Ishikawa (cell line): ENCODE measurements around the gene ZXDA.
"Not testable (repeated sequence)": the region's sequence is repeated elsewhere in the genome, so short reads cannot be mapped to it uniquely, and the experiment has no call there.

Experiments
- CEBPB ChIP-seq: IDR thresholded peaks from 2 replicates; pipeline ENCODE4 v1.6.1; 2012
- CREB1 ChIP-seq: IDR thresholded peaks from 2 replicates; pipeline ENCODE4 v1.6.1; 2012; ENCODE audit warnings: low read depth
- EGR1 ChIP-seq: IDR thresholded peaks from 2 replicates; pipeline ENCODE4 v1.6.1; 2012
- EP300 ChIP-seq: IDR thresholded peaks from 2 replicates; pipeline ENCODE4 v1.6.1; 2012; ENCODE audit warnings: borderline replicate concordance
- FOXM1 ChIP-seq: IDR thresholded peaks from 2 replicates; pipeline ENCODE4 v1.6.1; 2012; ENCODE audit warnings: low read depth, borderline replicate concordance
- MAX ChIP-seq: IDR thresholded peaks from 2 replicates; pipeline ENCODE4 v1.6.1; 2012
- NFIC ChIP-seq: IDR thresholded peaks from 2 replicates; pipeline ENCODE4 v1.6.1; 2012
- RAD21 ChIP-seq: IDR thresholded peaks from 2 replicates; pipeline ENCODE4 v1.6.1; 2012; ENCODE audit warnings: low read depth
- REST ChIP-seq: IDR thresholded peaks from 2 replicates; pipeline ENCODE4 v1.6.1; 2012; ENCODE audit warnings: low read depth, mild to moderate bottlenecking
- TAF1 ChIP-seq: IDR thresholded peaks from 2 replicates; pipeline ENCODE4 v1.6.1; 2012; ENCODE audit warnings: low read depth, mild to moderate bottlenecking
- TCF12 ChIP-seq: IDR thresholded peaks from 2 replicates; pipeline ENCODE4 v1.6.1; 2012; ENCODE audit warnings: low read depth
- TEAD4 ChIP-seq: IDR thresholded peaks from 2 replicates; pipeline ENCODE4 v1.6.1; 2012
- USF1 ChIP-seq: IDR thresholded peaks from 2 replicates; pipeline ENCODE4 v1.6.1; 2012
- YY1 ChIP-seq: IDR thresholded peaks from 2 replicates; pipeline ENCODE4 v1.6.1; 2012; ENCODE audit warnings: low read depth
- ZBTB7A ChIP-seq: IDR thresholded peaks from 2 replicates; pipeline ENCODE4 v1.6.1; 2012; ENCODE audit warnings: low read depth

ZXDA gene

GRCh38 chrX:57910287-57910912 is at the start of gene ZXDA:
Gene ZXDA, minus strand, starts transcription at chrX:57910458. Its CDS starts 38 bp downstream, at chrX:57910420.
- TF ChIP-seq CEBPB, CREB1, USF1: not testable (repeated sequence)

- no peak for TF ChIP-seq CREB1
- TF ChIP-seq RAD21: no peak
- TF ChIP-seq EP300: no peak
- no peak for TF ChIP-seq FOXM1
- no peak for TF ChIP-seq TAF1
- no peak for TF ChIP-seq YY1
- no peak for TF ChIP-seq USF1
- no peak for TF ChIP-seq MAX
- TF ChIP-seq TCF12: no peak
Measured at GRCh38 chrX:57952320-57952678, 42.0 kb upstream of the ZXDA start.

GRCh38 chrX:57951666-57952319 is 41.5 kb upstream of the ZXDA start:
- TF ChIP-seq TCF12 (no peak), CEBPB (no peak), FOXM1 (no peak), CREB1 (no peak), USF1 (no peak), EGR1 (no peak), TAF1 (no peak), TEAD4 (no peak), NFIC (no peak), RAD21 (no peak), MAX (no peak), EP300 (no peak), YY1 (no peak), ZBTB7A (no peak), REST (no peak)

GRCh38 chrX:57933321-57933720 is 23.1 kb upstream of the ZXDA start:
- TF ChIP-seq REST: no peak
- no peak for TF ChIP-seq YY1
- no peak for TF ChIP-seq EGR1
- TF ChIP-seq NFIC: no peak
- TF ChIP-seq TCF12: no peak
- TF ChIP-seq EP300: no peak
- TF ChIP-seq RAD21: no peak

- TF ChIP-seq USF1 (no peak), NFIC (no peak), TCF12 (no peak), TAF1 (no peak), YY1 (no peak), CREB1 (no peak), ZBTB7A (no peak)
Measured at GRCh38 chrX:57932266-57932665, 22.0 kb upstream of the ZXDA start.
